Brain pericyte (primary cell): ENCODE data around the gene AMER1.

Experiments used
- DNase-seq: peaks from one replicate; pipeline ENCODE4 v3.0.0-alpha.2; 2012; ENCODE audit warnings: low read depth, low spot score

Gene AMER1

GRCh38 chrX:64184396-64184795 is 21.1 kb downstream of the AMER1 start:
- no peak for DNase-seq

GRCh38 chrX:64182208-64182607 is 23.3 kb downstream of the AMER1 start:
- no peak for DNase-seq

GRCh38 chrX:64176876-64177275 is 28.6 kb downstream of the AMER1 start:
- no peak for DNase-seq

GRCh38 chrX:64169988-64170387 is 35.5 kb downstream of the AMER1 start:
- no peak for DNase-seq

- no peak for DNase-seq
Measured at GRCh38 chrX:64152857-64153256, 52.7 kb downstream of the AMER1 start.

- DNase-seq, result no peak
Measured at GRCh38 chrX:64151911-64152310, 53.6 kb downstream of the AMER1 start.

- no peak for DNase-seq
Measured at GRCh38 chrX:64150775-64151174, 54.7 kb downstream of the AMER1 start.
